Brain microvascular endothelial cell (primary cell): ENCODE results near the gene CHST3.
"Not testable (repeated sequence)": the region's sequence is repeated elsewhere in the genome, so short reads cannot be mapped to it uniquely, and the experiment has no call there.

ENCODE experiments used
- DNase-seq: peaks from one replicate; pipeline ENCODE4 v3.0.0-alpha.2; 2020
- H3K27ac ChIP-seq: fragments of 250-450 bp; sonication (Bioruptor Pico); 2 replicates; pipeline ENCODE4 v1.5.1; 2020; ENCODE audit warnings: mild to moderate bottlenecking, moderate library complexity
- H3K27me3 ChIP-seq: fragments of 250-450 bp; sonication (Bioruptor Pico); replicated peaks from 2 replicates; pipeline ENCODE4 v1.5.1; 2020; ENCODE audit warnings: mild to moderate bottlenecking
- H3K36me3 ChIP-seq: fragments of 250-450 bp; sonication (Bioruptor Pico); replicated peaks from 2 replicates; pipeline ENCODE4 v1.5.1; 2020; ENCODE audit warnings: mild to moderate bottlenecking
- H3K4me3 ChIP-seq: 2 replicates; pipeline ENCODE4 v1.5.1; 2011; ENCODE audit warnings: low read depth, mild to moderate bottlenecking, control low read depth, low read length, moderate library complexity
- CTCF ChIP-seq: IDR thresholded peaks from 2 replicates; pipeline ENCODE4 v1.5.1; 2011; ENCODE audit warnings: low read depth, mild to moderate bottlenecking, moderate library complexity, low read length, control low read depth, inconsistent platforms; ENCODE audit errors: missing control alignments
- in situ Hi-C: cut with HindIII; loops from 2 replicates; pipeline ENCODE4 v1.10.0; 2017; ENCODE audit warnings: low sequenced_read_pairs, low pct_ligation_motif_present

CHST3 gene

GRCh38 chr10:72030762-72031543 is 66.8 kb downstream of the CHST3 start:
- H3K27me3 ChIP-seq, result peaks cover 3% of the 10 kb centered on the region
- no peak overlapping the region for H3K4me3 ChIP-seq
- no peak for TF ChIP-seq CTCF
- H3K27ac ChIP-seq, result no peak overlapping the region
- no peaks in the 10 kb centered on the region for H3K36me3 ChIP-seq
- in situ Hi-C loops, result no loop called here
- DNase-seq, result no peak

GRCh38 chr10:72031706-72032105 is 67.5 kb downstream of the CHST3 start:
- TF ChIP-seq CTCF, result no peak
- no peaks in the 10 kb centered on the region for H3K36me3 ChIP-seq
- in situ Hi-C loops, result no loop called here
- no peak overlapping the region for H3K4me3 ChIP-seq
- no peak for DNase-seq
- H3K27ac ChIP-seq, result no peak overlapping the region
- H3K27me3 ChIP-seq, result peaks cover 3% of the 10 kb centered on the region

DNA sequence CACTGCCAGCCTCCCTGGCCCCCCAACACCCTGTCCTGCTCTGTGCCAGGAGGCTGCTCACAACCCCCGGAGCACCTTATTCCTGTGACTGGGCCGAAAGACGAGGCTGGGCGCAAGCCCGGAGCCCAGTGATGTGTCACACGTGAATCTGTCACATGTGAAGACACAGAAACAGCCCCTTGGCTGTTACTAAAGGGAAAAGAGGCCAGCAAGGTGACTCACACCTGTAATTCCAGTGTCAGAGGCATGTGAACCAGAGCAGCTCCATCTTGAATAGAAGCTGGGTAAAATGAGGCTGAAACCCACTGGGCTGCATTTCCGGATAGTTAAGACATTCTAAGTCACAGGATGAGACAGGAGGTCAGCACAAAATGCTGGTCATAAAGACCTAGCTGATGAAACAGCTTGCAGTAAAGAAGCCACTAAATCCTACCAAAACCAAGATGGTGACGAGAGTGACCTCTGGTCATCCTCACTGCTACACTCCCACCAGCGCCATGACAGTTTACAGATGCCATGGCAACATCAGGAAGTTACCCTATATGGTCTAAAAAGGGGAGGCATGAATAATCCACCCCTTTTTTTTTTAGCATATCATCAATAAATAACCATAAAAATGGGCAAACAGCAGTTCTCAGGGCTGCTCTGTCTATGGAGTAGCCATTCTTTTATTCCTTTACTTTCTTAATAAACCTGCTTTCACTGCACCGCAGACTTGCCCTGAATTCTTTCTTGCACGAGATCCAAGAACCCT is 68.4 kb downstream of the CHST3 start:
- H3K27me3 ChIP-seq, in situ Hi-C loops, H3K36me3 ChIP-seq, H3K27ac ChIP-seq, DNase-seq, H3K4me3 ChIP-seq: not testable (repeated sequence)

DNA sequence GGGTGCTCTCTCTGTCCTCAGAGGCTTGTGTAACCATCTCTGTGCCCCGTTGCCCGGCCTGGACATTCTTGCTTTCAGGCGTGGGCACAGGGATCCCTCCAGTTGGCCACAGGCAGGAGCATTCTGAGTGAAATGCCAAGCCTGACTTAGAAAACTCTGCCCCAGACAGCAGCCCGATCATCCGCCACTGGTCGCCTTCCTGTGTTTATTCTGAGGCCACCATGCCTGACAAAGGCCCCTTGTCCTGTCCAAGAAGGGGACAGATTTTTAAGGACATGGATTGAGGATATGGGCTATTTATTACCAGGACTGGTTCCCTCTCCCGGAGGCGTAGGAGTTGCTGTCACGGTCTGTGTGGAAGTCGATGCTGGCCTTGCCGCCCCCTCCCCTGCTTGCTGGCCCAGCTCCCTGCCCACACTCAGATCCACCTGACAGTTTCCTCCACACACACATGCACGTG is 69.9 kb downstream of the CHST3 start:
- in situ Hi-C loops, result no loop called here
- Histone ChIP-seq H3K36me3 (no peaks in the 10 kb centered on the region), H3K4me3 (no peak overlapping the region), H3K27me3 (peaks cover 3% of the 10 kb centered on the region), H3K27ac (no peak overlapping the region)
- no peak for TF ChIP-seq CTCF
- no peak for DNase-seq

DNA sequence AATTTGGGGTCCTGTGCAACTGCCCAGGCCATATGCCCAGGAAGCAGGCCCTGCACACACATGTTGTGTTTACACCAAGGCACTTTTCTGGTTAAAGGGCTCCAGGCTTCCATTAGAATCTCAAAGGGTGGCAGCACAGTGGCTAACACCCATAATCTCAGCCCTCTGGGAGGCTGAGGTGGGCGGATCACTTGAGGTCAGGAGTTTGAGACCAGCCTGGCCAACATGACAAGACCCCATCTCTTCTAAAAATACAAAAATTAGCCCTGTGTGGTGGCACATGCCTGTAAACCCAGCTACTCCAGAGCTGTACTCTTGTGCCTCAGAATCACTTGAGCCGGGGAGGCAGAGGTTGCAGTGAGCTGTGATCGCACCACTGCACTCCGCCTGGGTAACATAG is 70.6 kb downstream of the CHST3 start:
- TF ChIP-seq CTCF, result no peak
- DNase-seq, result no peak
- in situ Hi-C loops, result no loop called here
- H3K27ac ChIP-seq, result no peak overlapping the region
- H3K27me3 ChIP-seq, result peaks cover 3% of the 10 kb centered on the region
- H3K4me3 ChIP-seq, result no peak overlapping the region
- H3K36me3 ChIP-seq, result no peaks in the 10 kb centered on the region

DNA sequence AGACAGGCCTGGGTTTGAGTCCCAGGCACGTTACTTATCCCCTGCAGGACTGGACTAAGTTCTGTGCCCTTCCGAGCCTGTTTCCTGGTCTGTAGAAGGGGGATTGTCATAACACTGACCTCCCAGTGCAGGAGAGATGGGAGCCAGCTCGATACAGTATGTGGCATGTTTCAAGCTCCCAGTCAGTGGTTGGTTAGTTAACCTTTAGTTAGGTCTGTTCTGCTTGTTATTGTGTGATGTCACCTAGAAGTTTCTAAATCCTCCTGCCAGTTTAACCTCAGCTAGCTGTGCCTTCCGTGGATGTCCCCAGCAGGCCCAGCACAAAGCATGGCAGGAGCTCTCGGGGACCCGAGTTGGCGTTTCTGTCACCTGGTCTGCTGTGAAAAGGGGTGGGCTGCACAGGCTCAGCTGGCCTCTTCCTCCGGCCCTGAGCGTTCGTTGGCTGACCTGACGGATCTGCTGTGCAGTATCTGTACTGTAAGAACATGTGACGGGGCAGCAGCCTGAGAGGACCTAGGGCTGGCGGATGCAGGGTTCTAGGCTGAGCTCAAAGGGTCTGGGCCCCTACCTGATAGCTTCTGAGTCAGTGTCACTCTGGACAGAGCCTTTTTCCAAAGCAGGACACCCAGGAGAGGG is 71.2 kb downstream of the CHST3 start:
- H3K4me3 ChIP-seq, result no peak overlapping the region
- TF ChIP-seq CTCF, result no peak
- no peak for DNase-seq
- H3K27me3 ChIP-seq, result peaks cover 3% of the 10 kb centered on the region
- H3K27ac ChIP-seq, result no peak overlapping the region
- in situ Hi-C loops, result no loop called here
- H3K36me3 ChIP-seq, result no peaks in the 10 kb centered on the region
